ENCODE data around the gene ICE2.
A peak's percentile ranks its signal among the peaks of the same experiment; 100 is the strongest.

ICE2 gene

DNA sequence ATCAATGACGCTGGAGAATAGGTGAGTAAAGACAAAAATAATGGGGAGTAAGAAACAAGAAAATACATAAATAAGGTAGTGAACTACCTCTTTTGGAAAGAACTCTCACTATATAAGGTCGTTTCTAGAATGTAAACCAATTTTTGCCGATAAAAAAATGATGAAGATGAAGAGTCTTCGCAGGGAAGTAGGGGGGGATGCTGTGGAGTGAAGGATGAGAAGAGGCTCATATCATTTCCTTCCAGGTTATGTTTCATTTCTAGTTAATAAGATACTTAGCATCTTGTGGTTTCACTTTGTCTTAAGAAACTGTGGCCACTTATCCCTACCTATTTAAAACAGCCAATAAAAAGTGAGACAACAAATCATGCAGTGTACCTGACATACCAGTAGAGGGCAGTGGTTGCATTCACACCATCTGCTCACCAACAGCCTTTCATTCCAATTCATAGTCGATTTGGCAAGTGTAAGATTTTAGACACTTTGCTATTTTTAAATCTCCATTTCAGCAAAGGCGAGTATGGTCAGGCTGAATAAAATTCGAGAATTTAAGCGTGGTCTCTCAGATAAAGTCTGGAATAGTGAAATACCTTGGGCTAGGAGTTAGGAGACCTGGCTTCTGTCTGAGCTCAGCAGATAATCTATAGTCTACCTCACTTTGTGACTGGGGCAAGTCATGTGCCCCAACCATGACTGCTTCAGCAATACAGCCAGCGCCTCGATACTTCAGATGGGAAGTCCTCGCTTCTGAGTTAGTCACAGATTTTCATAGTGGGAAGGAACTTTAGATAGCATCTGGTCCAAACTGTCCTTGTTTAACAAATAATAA, 28.9 kb upstream of the ICE2 start:
- ChIA-PET POLR2A (no interaction called here), CTCF (interaction anchor here (0.6 to 0.9 kb wide), 5 partner anchors 12 to 1327 kb away, joined by 3 to 5 read pairs (median 3); no protein-coding TSS in a partner anchor)
- peak; percentile 49 for DNase-seq (ENCODE audit: extremely low spot score)
- TF ChIP-seq, protein P1, sequence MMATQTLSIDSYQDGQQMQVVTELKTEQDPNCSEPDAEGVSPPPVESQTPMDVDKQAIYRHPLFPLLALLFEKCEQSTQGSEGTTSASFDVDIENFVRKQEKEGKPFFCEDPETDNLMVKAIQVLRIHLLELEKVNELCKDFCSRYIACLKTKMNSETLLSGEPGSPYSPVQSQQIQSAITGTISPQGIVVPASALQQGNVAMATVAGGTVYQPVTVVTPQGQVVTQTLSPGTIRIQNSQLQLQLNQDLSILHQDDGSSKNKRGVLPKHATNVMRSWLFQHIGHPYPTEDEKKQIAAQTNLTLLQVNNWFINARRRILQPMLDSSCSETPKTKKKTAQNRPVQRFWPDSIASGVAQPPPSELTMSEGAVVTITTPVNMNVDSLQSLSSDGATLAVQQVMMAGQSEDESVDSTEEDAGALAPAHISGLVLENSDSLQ (IDR thresholded peaks at IDR 0.05), result peak; percentile 53; the same call in 1 of the 2 replicates
- no peak for TF ChIP-seq SUZ12 (IDR thresholded peaks at IDR 0.05)

DNA sequence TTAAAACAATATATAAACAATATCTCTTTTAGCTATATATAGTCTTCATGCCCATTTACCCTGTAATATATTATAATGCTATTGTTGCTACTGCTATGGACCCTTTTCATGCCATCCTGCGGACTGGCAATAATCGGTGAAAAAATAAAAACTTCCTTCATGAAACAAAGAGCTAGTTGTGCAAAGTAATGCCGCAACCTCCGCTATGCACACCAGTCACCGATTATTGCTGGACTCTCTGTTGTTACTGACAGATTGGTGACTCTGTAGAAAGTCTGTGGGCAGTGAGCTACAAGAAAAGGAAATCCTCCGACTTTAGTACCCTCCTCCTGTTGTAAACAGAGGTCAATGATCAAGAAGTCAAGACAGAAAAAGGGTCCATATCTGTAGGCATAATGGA, 17.9 kb upstream of the ICE2 start:
- TF ChIP-seq, protein P1 (IDR thresholded peaks at IDR 0.05), result no peak
- no peak for TF ChIP-seq ARNT (IDR thresholded peaks at IDR 0.05)
- no peak for TF ChIP-seq L3MBTL2 (conservative IDR thresholded peaks at IDR 0.05)
- no peak for TF ChIP-seq NFRKB (IDR thresholded peaks at IDR 0.05)
- TF ChIP-seq SP1 (IDR thresholded peaks at IDR 0.05), result no peak
- TF ChIP-seq BHLHE40 (IDR thresholded peaks at IDR 0.05; ENCODE audit: borderline replicate concordance), result no peak
- ChIA-PET POLR2A (no interaction called here), CTCF (no interaction called here)
- no peak for DNase-seq (ENCODE audit: extremely low spot score)

DNA sequence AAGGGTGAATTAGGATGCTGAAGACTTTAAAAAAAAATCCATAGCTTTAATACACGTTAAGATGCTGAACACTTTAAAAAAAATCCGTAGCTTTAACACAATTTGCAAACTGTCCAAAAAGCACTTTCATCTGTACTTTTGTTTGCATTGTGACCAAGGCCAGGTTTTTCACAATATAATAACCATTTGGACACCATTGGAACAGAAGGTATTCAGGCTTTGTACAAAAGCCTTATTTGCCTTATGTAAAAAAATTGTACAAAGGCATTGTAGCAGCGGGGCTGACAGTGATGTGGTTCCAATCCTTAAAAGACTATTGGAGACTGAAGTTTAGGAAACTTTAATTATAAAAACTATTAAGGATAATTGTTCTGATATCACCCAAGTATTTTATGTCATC, 15.2 kb upstream of the ICE2 start:
- TF ChIP-seq CTBP1 (IDR thresholded peaks at IDR 0.05; ENCODE audit: borderline replicate concordance) (no peak), ARNT (IDR thresholded peaks at IDR 0.05) (no peak), HDGF (IDR thresholded peaks at IDR 0.05; ENCODE audit: borderline replicate concordance) (no peak), BHLHE40 (IDR thresholded peaks at IDR 0.05; ENCODE audit: borderline replicate concordance) (no peak), LEF1 (IDR thresholded peaks at IDR 0.05; ENCODE audit: borderline replicate concordance) (no peak), FOXA1 (IDR thresholded peaks at IDR 0.05) (no peak), FOXM1 (IDR thresholded peaks at IDR 0.05; ENCODE audit: borderline replicate concordance) (no peak), L3MBTL2 (conservative IDR thresholded peaks at IDR 0.05) (no peak), NFRKB (IDR thresholded peaks at IDR 0.05) (no peak), SUZ12 (IDR thresholded peaks at IDR 0.05) (no peak)
- TF ChIP-seq, protein P1 (IDR thresholded peaks at IDR 0.05), result no peak
- POLR2A ChIA-PET, result no interaction called here
- CTCF ChIA-PET, result no interaction called here
- DNase-seq (ENCODE audit: extremely low spot score), result no peak

DNA sequence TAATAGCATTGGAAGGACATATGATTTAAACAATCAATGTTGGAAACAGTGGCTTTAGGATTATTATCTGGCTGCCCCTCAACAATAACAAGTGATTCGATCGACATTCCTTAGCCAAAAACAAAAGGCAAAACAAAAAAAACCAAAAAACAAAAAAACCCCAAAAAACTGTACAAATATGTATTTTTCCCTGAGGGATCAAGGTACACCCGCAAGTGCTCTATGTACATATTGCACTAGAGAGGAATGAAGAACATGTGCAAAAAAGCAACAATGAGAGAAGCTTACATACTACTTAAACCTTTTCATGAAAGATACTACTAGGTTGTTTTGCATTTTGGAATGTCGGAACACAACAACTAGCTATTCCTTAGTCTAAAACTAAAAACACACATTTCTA, 14.2 kb upstream of the ICE2 start:
- ChIA-PET CTCF (no interaction called here), POLR2A (no interaction called here)
- TF ChIP-seq ZNF384 (IDR thresholded peaks at IDR 0.05), result no peak
- TF ChIP-seq FOXM1 (IDR thresholded peaks at IDR 0.05; ENCODE audit: borderline replicate concordance), result no peak
- TF ChIP-seq LEF1 (IDR thresholded peaks at IDR 0.05; ENCODE audit: borderline replicate concordance), result no peak
- TF ChIP-seq FOXK2 (IDR thresholded peaks at IDR 0.05), result no peak
- TF ChIP-seq ELF4 (IDR thresholded peaks at IDR 0.05), result no peak
- TF ChIP-seq BHLHE40 (IDR thresholded peaks at IDR 0.05; ENCODE audit: borderline replicate concordance), result no peak
- TF ChIP-seq HDGF (IDR thresholded peaks at IDR 0.05; ENCODE audit: borderline replicate concordance), result no peak
- TF ChIP-seq NFRKB (IDR thresholded peaks at IDR 0.05), result no peak
- no peak for TF ChIP-seq CTBP1 (IDR thresholded peaks at IDR 0.05; ENCODE audit: borderline replicate concordance)
- no peak for TF ChIP-seq SP1 (IDR thresholded peaks at IDR 0.05)
- no peak for TF ChIP-seq L3MBTL2 (conservative IDR thresholded peaks at IDR 0.05)
- TF ChIP-seq SUZ12 (IDR thresholded peaks at IDR 0.05), result no peak
- no peak for TF ChIP-seq FOXA1 (IDR thresholded peaks at IDR 0.05)
- DNase-seq (ENCODE audit: extremely low spot score), result no peak

DNA sequence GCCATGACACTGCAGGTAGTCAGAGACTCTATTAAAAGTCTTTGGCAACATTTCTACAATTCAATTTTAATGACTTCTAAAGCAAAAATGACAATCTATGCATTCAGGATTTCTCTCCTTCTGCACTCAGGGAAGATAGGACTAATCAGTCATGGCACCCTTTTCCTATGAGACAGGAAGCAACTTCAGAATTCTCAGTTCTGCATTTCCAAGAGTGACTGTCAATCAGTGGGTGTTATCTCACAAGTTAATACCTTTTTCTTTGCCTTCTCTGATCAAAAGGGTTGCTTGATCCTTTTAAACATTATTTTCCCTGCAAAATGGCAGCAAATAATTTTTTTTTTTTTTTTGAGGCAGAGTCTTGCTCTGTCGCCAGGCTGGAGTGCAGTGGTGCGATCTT, 7.8 kb upstream of the ICE2 start:
- no peak for TF ChIP-seq SUZ12 (IDR thresholded peaks at IDR 0.05)
- no peak for TF ChIP-seq BHLHE40 (IDR thresholded peaks at IDR 0.05; ENCODE audit: borderline replicate concordance)
- no peak for TF ChIP-seq ELF4 (IDR thresholded peaks at IDR 0.05)
- TF ChIP-seq FOXK2 (IDR thresholded peaks at IDR 0.05), result no peak
- TF ChIP-seq SP1 (IDR thresholded peaks at IDR 0.05), result no peak
- TF ChIP-seq TARDBP (IDR thresholded peaks at IDR 0.05), result no peak
- TF ChIP-seq L3MBTL2 (conservative IDR thresholded peaks at IDR 0.05), result no peak
- no peak for TF ChIP-seq ZNF384 (IDR thresholded peaks at IDR 0.05)
- TF ChIP-seq LEF1 (IDR thresholded peaks at IDR 0.05; ENCODE audit: borderline replicate concordance), result no peak
- no peak for TF ChIP-seq FOXM1 (IDR thresholded peaks at IDR 0.05; ENCODE audit: borderline replicate concordance)
- TF ChIP-seq NFRKB (IDR thresholded peaks at IDR 0.05), result no peak
- TF ChIP-seq CTBP1 (IDR thresholded peaks at IDR 0.05; ENCODE audit: borderline replicate concordance), result no peak
- no peak for TF ChIP-seq HDGF (IDR thresholded peaks at IDR 0.05; ENCODE audit: borderline replicate concordance)
- TF ChIP-seq FOXA1 (IDR thresholded peaks at IDR 0.05), result no peak
- TF ChIP-seq, protein P1 (IDR thresholded peaks at IDR 0.05), result no peak
- no peak for TF ChIP-seq ARNT (IDR thresholded peaks at IDR 0.05)
- ChIA-PET POLR2A (no interaction called here), CTCF (no interaction called here)
- DNase-seq (ENCODE audit: extremely low spot score), result no peak

Data from HEK293T (cell line).